HG03354 (cell line): ENCODE measurements around the gene IL18.
"Not testable (repeated sequence)": the region's sequence is repeated elsewhere in the genome, so short reads cannot be mapped to it uniquely, and the experiment has no call there.

Experiments used
- ATAC-seq: cut with Tn5 transposase; IDR thresholded peaks from one replicate; pipeline ENCODE4 v1.9.1; 2021; ENCODE audit warnings: mild to moderate bottlenecking; ENCODE audit not compliant: unreplicated experiment, poor library complexity, severe bottlenecking

Gene IL18

GRCh38 chr11:112127056-112127455, 36.8 kb downstream of the IL18 start:
- ATAC-seq: no peak

DNA sequence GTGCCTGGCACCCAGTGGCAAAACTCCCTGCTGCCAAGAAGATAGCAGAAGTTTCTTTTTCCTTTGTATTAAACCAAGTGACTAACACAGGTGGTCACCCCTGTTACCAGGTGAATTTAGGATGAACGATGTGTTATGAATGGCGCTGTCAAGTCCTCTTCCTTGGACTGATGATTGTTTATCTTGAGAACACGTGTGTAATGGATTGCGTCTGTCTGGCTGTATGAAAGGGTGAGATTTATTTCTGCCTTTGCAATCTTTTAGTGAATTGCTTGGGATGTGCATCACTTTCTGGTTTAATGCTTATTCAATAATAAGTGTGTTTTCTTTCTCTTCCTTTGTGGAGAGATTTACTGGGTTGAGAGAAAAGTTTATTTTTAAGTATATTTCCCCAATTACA, 40.8 kb downstream of the IL18 start:
- ATAC-seq: no peak

GRCh38 chr11:112121981-112122615, 41.8 kb downstream of the IL18 start:
- no peak for ATAC-seq

DNA sequence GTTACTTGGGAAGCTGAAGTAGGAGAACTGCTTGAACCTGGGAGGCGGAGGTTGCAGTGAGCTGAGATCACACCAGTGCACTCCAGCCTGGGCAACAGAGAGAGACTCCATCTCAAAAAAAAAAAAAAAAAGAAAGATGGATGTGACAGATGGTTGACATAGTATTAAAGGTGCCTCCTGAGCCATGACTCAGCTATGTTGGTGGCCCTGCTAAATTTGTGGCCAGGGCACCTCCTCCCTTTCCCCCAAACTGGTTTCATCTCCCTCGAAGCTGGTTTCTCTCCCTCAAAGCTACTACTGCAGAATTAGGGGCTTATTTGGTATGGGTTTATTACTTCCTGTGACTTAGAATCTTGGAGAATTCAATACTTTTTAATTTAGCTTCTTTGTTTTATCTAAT, 45.7 kb downstream of the IL18 start:
- ATAC-seq: no peak

- no peak for ATAC-seq
Observed at GRCh38 chr11:112115386-112115785, 48.5 kb downstream of the IL18 start.

GRCh38 chr11:112114460-112114859, 49.4 kb downstream of the IL18 start:
- no peak for ATAC-seq

DNA sequence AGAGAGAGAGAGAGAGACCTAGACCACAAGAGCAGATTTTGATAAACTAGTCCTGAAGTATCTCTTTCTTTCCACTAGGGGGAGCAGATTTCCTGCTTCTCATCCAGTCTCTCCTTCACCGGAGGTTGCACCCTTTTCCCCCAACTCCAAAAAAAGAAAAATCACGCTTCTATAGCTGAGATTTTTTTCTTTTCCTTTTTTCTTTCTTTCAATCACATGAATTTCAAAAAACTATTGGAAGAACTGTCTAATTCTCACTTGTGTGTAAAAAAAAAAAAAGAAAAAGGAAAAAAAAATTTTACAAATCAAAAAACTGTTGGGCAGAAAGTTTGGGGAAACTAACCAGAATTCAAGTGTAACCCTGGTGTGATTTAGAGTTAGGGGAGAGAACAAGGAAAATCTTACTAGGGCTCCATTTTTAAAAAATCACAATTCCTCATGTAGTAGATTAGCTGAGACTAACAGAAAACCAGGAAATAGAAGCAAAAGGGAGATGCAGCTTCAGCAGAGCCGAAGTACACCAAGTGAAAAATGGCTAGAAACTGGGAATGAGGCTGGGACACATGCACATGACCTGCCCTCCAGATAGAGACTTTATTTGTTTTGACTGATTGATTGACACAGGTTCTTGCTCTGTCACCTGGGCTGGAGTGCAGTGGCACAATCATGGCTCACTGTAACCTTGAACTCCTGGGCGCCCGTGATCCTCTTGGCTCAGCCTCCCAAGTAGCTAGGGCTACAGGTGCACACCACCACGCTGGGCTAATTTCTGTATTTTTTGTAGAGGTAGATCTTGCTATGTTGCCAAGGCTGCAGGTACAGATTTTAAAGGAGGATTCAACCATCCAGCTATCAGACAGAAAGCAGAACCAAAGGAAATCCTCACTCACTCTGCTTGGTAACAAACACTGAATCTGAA, 50.1 kb downstream of the IL18 start:
- ATAC-seq: no peak

DNA sequence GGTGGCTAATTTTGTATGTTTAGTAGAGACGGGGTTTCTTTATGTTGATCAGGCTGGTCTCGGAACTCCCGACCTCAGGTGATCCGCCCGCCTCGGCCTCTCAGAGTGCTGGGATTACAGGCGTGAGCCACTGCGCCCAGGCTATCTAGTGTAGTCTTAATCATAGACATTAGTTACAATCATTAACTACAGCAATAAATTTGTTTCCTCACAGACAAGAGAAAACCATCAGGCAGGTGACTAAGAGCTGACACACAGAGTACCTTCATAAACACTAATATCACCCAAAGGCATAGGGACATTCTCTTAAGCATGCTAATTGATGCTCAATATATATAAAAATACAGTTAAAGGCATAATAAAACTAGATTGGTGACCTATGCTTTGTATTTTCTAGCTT, 57.8 kb downstream of the IL18 start:
- ATAC-seq: no peak

DNA sequence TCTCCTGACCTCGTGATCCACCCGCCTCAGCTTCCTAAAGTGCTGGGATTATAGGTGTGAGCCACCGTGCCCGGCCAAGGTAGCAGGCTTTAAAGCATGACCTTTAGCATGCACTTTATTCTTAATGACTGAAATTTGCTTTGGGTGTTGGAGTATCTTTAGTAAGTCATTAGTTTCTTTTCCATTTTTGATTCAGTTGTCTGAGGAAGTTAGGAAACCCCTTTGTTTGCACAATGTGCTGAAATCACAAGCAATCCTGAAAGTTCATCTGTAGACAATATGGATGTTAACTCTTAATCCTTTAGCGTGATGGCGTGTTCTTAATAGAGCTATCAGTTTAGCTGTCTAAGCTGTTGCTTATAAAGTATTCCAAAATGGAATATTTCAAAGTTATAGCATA, 60.4 kb downstream of the IL18 start:
- no peak for ATAC-seq

DNA sequence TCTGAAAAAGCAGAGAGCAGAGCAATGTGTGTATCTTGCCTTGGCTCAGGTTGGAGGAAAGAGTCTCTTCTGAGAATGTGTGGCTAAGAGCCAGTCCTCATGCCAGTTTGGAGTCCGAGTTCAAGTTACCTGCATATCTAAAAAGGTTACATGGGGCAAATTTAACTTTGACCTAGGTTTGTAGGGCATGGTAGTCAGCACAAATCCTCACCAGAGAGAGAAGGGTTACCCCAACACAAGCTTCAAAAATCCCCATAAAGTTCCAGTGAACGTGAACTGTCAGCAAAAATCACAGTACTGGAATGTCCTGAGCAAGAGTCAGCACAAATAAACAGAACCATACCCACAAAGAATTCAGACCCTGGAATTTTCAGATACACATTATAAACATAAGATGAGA, 63.4 kb downstream of the IL18 start:
- no peak for ATAC-seq

- ATAC-seq: no peak
Observed at GRCh38 chr11:112097734-112098528, 66.0 kb downstream of the IL18 start.

DNA sequence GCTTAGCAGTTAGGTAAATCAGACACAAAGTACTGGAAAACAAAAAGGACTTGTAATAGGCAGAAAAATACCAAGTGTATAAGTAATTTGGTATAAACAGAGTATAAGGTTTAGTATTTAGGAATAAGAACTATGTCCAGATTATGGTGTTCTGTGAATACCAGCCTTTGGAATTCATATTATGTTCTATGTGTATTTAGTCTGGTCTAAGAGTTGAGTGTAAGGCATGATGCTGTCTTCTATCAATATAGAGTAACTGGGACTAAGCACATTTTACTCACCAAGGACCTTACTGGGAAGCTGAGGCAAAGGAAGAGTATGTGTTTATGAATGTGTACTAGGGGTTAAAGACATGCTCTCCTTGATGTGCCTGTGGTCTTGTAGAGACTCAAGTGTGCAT, 67.7 kb downstream of the IL18 start:
- ATAC-seq: no peak

DNA sequence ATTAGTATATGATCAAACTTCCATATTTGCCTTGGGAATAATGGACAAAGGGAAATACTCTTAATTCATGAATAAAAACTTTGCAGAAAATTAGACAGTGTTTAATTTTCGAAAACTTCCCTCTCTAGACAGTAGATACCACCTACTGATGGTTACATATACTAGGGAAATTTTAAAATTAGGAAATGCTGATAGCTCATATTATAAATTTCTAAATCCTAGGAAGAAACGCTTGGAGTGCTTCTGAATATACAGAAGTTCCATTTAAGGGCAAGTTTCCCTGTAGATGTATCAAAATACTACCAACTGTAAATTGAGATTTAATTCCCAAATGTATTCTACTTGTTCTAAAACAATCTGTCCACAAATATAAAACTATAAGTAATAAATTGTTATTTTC, 68.6 kb downstream of the IL18 start:
- ATAC-seq: not testable (repeated sequence)
